Breast epithelium (tissue), 4 donors: ENCODE measurements around the gene MSH3. TPM values are rescaled to one million over a fixed set of nuclear protein-coding genes. Genes with fewer than 3 reads are reported as not detected.

Experiments
- DNase-seq, 2 donors: peaks; one replicate each; pipeline ENCODE4 v3.0.0-alpha.2; 2019; ENCODE audit warnings: low spot score in 2 of 2
- H3K27ac ChIP-seq, 2 donors: fragments of 200-600 bp; sonication (generic) in 1 of 2; one replicate each; pipeline ENCODE4 v1.5.1; 2016 to 2019; ENCODE audit warnings: mild to moderate bottlenecking in 1 of 2
- H3K27me3 ChIP-seq, 2 donors: fragments of 200-600 bp; sonication (generic) in 1 of 2; one replicate each; pipeline versions ENCODE4 v1.5.1 to v1.6.0; 2017 to 2019; ENCODE audit warnings: control low read depth in 1 of 2, mild to moderate bottlenecking in 1 of 2
- H3K36me3 ChIP-seq: fragments of 200-600 bp; one replicate; pipeline ENCODE4 v1.5.1; 2019
- H3K4me1 ChIP-seq, 2 donors: fragments of 200-600 bp; sonication (generic); one replicate each; pipeline ENCODE4 v1.5.1; 2016 to 2019; ENCODE audit warnings: control low read depth in 1 of 2
- H3K4me3 ChIP-seq, 3 donors: fragments of 200-600 bp; sonication (generic); 1 replicate in 2 of 3; 2 replicates in 1 of 3; pipeline ENCODE4 v1.5.1; 2016 to 2019; ENCODE audit warnings: mild to moderate bottlenecking in 3 of 3, moderate library complexity in 2 of 3
- H3K9me3 ChIP-seq, 2 donors: fragments of 200-600 bp; sonication (generic) in 1 of 2; one replicate each; pipeline ENCODE4 v1.5.1; 2016 to 2019; ENCODE audit warnings: control low read depth in 1 of 2
- CTCF ChIP-seq, 3 donors: fragments of 450-650 bp; IDR thresholded peaks; one replicate each; pipeline ENCODE4 v1.5.1; 2016 to 2017; ENCODE audit warnings: antibody characterized with exemption in 3 of 3, mild to moderate bottlenecking in 3 of 3, moderate library complexity in 3 of 3
- POLR2A ChIP-seq: fragments of 450-650 bp; IDR thresholded peaks from one replicate; pipeline ENCODE4 v1.6.1; 2016; ENCODE audit warnings: antibody characterized with exemption, mild to moderate bottlenecking, moderate library complexity
- POLR2AphosphoS5 ChIP-seq, 3 donors: sonication (generic); formaldehyde crosslinking; IDR thresholded peaks; one replicate each; pipeline ENCODE4 v1.6.1; 2017; ENCODE audit warnings: antibody characterized with exemption in 3 of 3
- intact Hi-C: fragments of 100-400 bp; cut with DNase I; formaldehyde crosslinking; loops from one replicate; pipeline ENCODE4 v1.15.1; 2023; ENCODE audit warnings: low total_unique reads
- total RNA-seq, 3 donors: library from RNA; depleted of rRNA; stranded (reverse); fragments of >200 nt; gene quantifications; one replicate each; pipeline ENCODE4 v1.1.0, GENCODE V29; 2016

The MSH3 gene
- 10 to 100 TPM; 20.0 to 21.4 (median 21.3) TPM for total RNA-seq

GRCh38 chr5:80654391-80655230 lies at the start of gene MSH3, which contains the start of gene DHFR:
TSS of gene MSH3 (plus strand) at chr5:80654652. CDS start at chr5:80654728, 76 bp downstream.
TSS of gene DHFR (minus strand) at chr5:80654983. CDS start at chr5:80654489, 494 bp downstream.
- peaks cover 3 to 7% of the 10 kb centered on the region in 2 donors for H3K4me1 ChIP-seq
- H3K9me3 ChIP-seq: no peaks in the 10 kb centered on the region
- TF ChIP-seq POLR2AphosphoS5 (IDR thresholded peaks at IDR 0.05): peak in 2 of 3 donors; percentile 48 to 59
- peak in 1 of 3 donors; percentile 10 for TF ChIP-seq CTCF (IDR thresholded peaks at IDR 0.05)
- TF ChIP-seq POLR2A: no peak
- intact Hi-C loops: loop anchor here (5.0 kb wide), 1 partner anchor 682 kb away; no protein-coding TSS in a partner anchor
- no peaks in the 10 kb centered on the region for H3K27me3 ChIP-seq
- no peaks in the 10 kb centered on the region for H3K36me3 ChIP-seq
- H3K4me3 ChIP-seq: peak within 1 kb of the TSS; percentile 86 to 94 (median 90)
- peak within 1 kb of the TSS; percentile 82 to 93 for H3K27ac ChIP-seq
- peak; percentile 66 to 86 for DNase-seq

- H3K4me1 ChIP-seq: no peaks in the 10 kb centered on the region
- no peaks in the 10 kb centered on the region for H3K9me3 ChIP-seq
- H3K27ac ChIP-seq: no peak overlapping the region
- intact Hi-C loops: no loop called here
- no peak for DNase-seq
- no peak overlapping the region for H3K4me3 ChIP-seq
- H3K27me3 ChIP-seq: no peaks in the 10 kb centered on the region
- no peak for TF ChIP-seq POLR2A
- no peak for TF ChIP-seq CTCF (IDR thresholded peaks at IDR 0.05)
- TF ChIP-seq POLR2AphosphoS5 (IDR thresholded peaks at IDR 0.05): no peak
- no peaks in the 10 kb centered on the region for H3K36me3 ChIP-seq
Observed at GRCh38 chr5:80607343-80607742, 47.1 kb upstream of the MSH3 start.

GRCh38 chr5:80607832-80608231 lies 46.6 kb upstream of the MSH3 start:
- TF ChIP-seq POLR2AphosphoS5 (IDR thresholded peaks at IDR 0.05): no peak
- TF ChIP-seq CTCF (IDR thresholded peaks at IDR 0.05): no peak
- TF ChIP-seq POLR2A: no peak
- Histone ChIP-seq H3K27me3 (no peaks in the 10 kb centered on the region), H3K4me3 (no peak overlapping the region), H3K4me1 (no peaks in the 10 kb centered on the region), H3K9me3 (no peaks in the 10 kb centered on the region), H3K36me3 (no peaks in the 10 kb centered on the region), H3K27ac (no peak overlapping the region)
- intact Hi-C loops: no loop called here
- DNase-seq: no peak

GRCh38 chr5:80608731-80609130 lies 45.7 kb upstream of the MSH3 start:
- Histone ChIP-seq H3K4me3 (no peak overlapping the region), H3K9me3 (no peaks in the 10 kb centered on the region), H3K4me1 (no peaks in the 10 kb centered on the region), H3K27ac (no peak overlapping the region), H3K27me3 (no peaks in the 10 kb centered on the region), H3K36me3 (no peaks in the 10 kb centered on the region)
- TF ChIP-seq POLR2A (no peak), POLR2AphosphoS5 (IDR thresholded peaks at IDR 0.05) (no peak), CTCF (IDR thresholded peaks at IDR 0.05) (no peak)
- no peak for DNase-seq
- intact Hi-C loops: no loop called here

- Histone ChIP-seq H3K9me3 (no peaks in the 10 kb centered on the region), H3K4me3 (no peak overlapping the region), H3K4me1 (no peaks in the 10 kb centered on the region), H3K36me3 (no peaks in the 10 kb centered on the region), H3K27ac (no peak overlapping the region), H3K27me3 (no peaks in the 10 kb centered on the region)
- DNase-seq: no peak
- TF ChIP-seq POLR2A (no peak), POLR2AphosphoS5 (IDR thresholded peaks at IDR 0.05) (no peak), CTCF (IDR thresholded peaks at IDR 0.05) (no peak)
- intact Hi-C loops: no loop called here
Observed at GRCh38 chr5:80609692-80610091, 44.8 kb upstream of the MSH3 start.
